Cardiac fibroblast (primary cell): ENCODE measurements around the gene RTN4IP1.
A peak's percentile ranks its signal among the peaks of the same experiment; 100 is the strongest.

Experiments
- DNase-seq, 2 donors: peaks; one replicate each; pipeline versions ENCODE4 v3.0.0 to v3.0.0-alpha.2; 2010; ENCODE audit warnings: low read depth in 2 of 2
- H3K4me3 ChIP-seq, 2 donors: replicated peaks in 1 of 2; 1 replicate in 1 of 2; 2 replicates in 1 of 2; pipeline ENCODE4 v1.5.1; 2011; ENCODE audit warnings: low read depth in 2 of 2, low read length in 2 of 2, mild to moderate bottlenecking in 2 of 2, moderate library complexity in 1 of 2
- TF ChIP-seq, protein P1 (sequence below): IDR thresholded peaks from one replicate; pipeline ENCODE4 v1.5.1; 2011; ENCODE audit warnings: low read depth, mild to moderate bottlenecking, low read length, inconsistent platforms

Gene RTN4IP1

DNA sequence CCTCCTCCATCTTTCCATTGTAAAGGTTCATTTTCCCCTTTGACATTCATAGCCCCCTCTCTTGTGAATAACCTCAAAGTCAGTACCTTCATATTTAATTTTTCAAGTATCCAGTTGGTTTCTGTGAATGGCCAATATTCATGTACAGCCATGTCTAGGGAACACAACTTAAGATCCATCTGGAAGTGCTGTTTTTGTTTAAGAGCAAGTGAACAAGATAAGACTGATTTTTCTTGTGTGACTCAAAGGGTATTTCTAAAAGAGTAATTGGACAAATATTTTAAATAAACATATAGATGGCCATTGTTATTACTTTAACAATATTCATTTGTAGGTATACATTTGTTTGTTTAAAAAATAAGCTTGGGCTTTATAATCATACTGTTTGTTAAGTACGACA lies 92.9 kb downstream of the RTN4IP1 start:
- H3K4me3 ChIP-seq, result no peak overlapping the region
- no peak for DNase-seq
- TF ChIP-seq, protein P1, sequence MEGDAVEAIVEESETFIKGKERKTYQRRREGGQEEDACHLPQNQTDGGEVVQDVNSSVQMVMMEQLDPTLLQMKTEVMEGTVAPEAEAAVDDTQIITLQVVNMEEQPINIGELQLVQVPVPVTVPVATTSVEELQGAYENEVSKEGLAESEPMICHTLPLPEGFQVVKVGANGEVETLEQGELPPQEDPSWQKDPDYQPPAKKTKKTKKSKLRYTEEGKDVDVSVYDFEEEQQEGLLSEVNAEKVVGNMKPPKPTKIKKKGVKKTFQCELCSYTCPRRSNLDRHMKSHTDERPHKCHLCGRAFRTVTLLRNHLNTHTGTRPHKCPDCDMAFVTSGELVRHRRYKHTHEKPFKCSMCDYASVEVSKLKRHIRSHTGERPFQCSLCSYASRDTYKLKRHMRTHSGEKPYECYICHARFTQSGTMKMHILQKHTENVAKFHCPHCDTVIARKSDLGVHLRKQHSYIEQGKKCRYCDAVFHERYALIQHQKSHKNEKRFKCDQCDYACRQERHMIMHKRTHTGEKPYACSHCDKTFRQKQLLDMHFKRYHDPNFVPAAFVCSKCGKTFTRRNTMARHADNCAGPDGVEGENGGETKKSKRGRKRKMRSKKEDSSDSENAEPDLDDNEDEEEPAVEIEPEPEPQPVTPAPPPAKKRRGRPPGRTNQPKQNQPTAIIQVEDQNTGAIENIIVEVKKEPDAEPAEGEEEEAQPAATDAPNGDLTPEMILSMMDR, result no peak

DNA sequence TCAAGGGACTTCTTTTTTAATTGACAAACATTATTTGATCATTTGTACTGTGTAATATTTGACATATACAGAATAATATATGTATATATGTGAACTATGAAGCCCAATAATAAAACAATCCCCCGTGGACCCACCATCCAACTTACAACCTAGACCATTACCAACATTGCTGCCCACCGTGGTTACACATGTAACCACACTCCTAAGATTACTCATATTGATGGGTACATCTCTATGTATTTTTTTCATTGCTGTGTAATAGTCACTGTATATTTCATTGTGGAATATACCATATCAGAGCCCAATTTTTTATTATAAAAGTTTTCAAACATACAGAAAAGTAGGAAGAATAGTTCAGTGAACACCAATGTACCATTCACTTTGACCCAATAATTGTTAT lies 94.3 kb downstream of the RTN4IP1 start:
- no peak for DNase-seq

DNA sequence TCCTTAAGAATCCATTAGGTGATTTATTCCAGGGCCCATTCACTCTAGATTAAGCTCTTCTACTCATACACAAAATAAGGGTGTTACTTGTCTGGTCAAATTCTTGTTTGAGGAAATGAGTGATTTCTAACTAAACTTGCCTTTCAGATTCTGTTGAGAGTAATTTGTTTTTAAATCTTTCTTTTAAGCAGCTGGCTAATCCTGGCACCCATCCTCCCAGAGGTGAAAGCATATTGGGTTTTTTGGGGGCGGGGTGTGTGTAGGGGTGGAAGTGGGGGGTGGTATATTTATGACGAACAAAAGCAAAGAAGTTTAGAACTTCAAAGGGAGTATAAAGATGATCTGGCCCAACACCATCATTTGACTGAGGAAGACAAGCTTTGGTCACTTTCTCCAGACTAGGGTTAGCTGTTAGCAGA lies 94.7 kb downstream of the RTN4IP1 start:
- no peak for DNase-seq
- TF ChIP-seq, protein P1, result no peak
- no peak overlapping the region for H3K4me3 ChIP-seq

More for the DNA sequence above, 94.3 kb downstream of the RTN4IP1 start:
- TF ChIP-seq, protein P1, result no peak
- no peak overlapping the region for H3K4me3 ChIP-seq

DNA sequence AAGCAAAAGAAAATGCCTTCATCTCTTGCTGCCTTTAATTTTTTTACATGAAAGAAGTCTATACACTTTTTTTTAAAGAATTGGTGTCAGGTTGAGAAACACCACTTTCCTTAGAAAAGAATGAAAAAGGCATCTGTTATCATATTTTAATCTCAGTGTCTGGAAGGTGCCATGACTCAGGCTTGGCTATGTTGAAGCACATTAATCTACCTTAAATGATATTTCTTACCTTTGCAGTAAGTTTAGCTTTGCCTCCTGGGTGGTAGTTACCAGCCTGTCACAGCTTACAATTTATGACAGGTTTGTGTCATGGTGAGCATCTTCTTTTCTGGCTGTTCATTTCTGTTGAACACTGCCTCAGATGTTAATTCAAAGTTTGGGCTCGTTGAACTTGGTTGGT lies 95.3 kb downstream of the RTN4IP1 start:
- H3K4me3 ChIP-seq, result no peak overlapping the region
- no peak for DNase-seq
- TF ChIP-seq, protein P1, result no peak

DNA sequence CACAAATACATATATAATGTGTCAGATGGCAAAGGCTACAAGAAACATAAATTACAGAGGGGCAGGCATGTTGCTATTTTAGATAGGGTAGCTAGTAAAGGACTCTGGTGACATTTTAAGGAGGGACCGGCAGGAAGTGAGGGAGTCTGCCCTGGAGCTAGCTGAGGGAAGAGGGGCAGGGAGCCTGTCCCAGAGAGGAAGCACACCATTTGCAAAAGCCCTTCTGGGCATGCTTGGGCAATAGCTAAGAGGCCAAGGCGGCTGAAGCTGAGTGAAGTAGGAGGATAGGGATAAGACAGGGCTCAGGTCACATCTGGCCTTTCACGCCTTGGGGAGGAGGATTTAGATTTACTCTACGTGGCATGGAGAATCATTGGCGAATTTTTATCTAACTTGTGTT lies 96.2 kb downstream of the RTN4IP1 start:
- TF ChIP-seq, protein P1, result no peak
- DNase-seq, result no peak
- H3K4me3 ChIP-seq, result no peak overlapping the region

DNA sequence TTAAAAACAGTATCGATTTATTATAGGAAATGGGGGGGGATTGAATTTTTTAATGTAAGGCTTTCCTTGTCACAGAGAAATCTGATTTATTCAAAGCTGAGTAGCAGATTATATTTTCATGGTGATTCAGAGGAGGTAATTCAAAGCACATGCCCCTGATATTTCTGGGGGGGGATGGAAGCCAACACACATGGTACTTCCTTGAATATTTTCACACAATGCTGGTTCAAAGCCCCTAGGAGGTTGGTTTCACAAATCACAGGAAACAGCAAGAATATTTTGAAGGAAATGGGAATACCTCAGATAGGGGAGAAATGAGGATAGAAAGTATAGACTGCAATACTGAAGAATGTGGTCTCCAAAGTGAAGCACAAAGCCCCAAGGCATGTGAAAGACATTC lies 98.8 kb downstream of the RTN4IP1 start:
- DNase-seq, result peak; percentile 46 to 53
- TF ChIP-seq, protein P1, result no peak
- no peak overlapping the region for H3K4me3 ChIP-seq

DNA sequence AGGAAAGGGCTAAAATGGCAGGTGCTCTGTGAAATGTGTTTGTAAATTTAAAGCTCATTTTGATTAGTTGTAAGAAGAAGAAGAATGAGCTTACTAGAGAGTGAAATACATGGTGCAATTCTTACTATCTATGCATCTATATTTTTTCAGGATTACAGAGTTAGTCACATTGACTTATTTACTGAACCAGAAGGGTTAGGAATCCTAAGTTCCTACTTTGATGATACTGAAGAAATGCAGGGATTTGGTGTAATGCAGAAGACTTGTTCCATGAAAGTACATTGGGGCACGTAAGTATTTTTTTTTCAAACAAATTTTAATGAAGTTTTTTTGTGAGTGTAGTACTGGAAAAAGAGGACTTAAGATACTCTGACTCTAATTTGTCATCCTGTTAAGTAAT lies 99.3 kb downstream of the RTN4IP1 start:
- TF ChIP-seq, protein P1, result no peak
- H3K4me3 ChIP-seq, result no peak overlapping the region
- DNase-seq, result no peak
